ENCODE data around the gene BRME1.
"Not testable (repeated sequence)": the region's sequence is repeated elsewhere in the genome, so short reads cannot be mapped to it uniquely, and the experiment has no call there.

BRME1 gene

DNA sequence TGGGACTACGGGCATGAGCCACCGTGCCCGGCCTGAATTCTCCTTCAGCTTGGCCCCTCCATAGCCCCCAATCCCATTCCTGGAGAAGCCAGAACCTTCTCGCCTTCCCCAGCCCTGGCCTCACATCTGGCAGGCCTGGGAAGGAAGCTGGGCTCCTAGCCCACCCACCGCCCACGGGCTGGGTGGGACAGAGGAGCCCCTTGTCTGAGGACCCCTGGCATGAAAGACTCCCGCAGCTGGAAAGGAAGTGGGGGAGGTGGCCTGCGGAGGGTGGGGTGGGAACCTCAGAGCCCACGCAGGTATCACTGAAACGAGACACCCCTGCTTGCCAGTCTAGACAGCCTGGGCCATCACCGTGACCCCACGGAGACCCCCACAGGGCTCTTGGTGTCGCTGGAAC is 36.6 kb downstream of the BRME1 start:
- no peak for DNase-seq

DNA sequence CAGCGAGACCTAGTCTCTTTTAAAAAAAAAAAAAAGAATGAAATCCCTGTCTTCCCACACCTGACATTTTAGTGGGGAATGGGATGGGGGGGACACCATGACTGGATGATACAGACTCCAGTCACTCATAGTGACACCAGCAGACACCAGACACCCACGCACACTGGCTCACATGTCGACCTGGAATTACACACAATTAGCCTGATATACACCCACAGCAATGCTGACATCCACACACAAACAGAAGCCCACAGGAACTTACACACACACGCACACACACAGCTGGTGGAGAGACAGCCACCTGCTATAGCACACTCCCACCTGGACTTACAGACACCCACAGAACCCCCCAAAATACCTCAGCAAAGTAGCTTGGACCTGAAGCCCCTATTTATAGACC is 37.3 kb downstream of the BRME1 start:
- DNase-seq, result no peak

DNA sequence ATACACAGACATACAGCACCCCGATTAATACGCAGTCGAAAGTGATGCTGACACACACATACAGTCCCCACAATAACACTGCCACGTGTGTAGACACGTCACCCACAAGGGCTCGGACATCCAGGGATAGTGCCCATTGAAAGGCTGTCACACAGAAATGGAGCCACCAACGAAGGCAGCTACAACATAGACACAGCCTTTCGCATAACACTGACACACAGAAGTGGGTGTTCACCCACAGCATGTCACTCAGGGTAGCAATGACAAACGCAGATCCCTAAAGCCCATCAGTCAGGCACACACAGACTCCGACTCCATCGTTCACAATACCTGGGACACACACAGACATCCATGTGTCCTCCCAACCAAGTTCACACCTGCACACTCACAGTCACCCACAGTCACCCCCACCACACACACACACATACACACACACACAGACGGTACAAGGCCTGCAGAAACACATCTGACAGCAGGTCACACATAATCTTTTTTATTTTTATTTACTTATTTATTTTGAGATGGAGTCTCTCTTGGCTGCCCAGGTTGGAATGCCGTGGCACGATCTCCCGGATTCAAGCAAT is 39.4 kb downstream of the BRME1 start:
- DNase-seq, result peak in 10 of 58 donors; percentile 10 to 60 (median 32)

DNA sequence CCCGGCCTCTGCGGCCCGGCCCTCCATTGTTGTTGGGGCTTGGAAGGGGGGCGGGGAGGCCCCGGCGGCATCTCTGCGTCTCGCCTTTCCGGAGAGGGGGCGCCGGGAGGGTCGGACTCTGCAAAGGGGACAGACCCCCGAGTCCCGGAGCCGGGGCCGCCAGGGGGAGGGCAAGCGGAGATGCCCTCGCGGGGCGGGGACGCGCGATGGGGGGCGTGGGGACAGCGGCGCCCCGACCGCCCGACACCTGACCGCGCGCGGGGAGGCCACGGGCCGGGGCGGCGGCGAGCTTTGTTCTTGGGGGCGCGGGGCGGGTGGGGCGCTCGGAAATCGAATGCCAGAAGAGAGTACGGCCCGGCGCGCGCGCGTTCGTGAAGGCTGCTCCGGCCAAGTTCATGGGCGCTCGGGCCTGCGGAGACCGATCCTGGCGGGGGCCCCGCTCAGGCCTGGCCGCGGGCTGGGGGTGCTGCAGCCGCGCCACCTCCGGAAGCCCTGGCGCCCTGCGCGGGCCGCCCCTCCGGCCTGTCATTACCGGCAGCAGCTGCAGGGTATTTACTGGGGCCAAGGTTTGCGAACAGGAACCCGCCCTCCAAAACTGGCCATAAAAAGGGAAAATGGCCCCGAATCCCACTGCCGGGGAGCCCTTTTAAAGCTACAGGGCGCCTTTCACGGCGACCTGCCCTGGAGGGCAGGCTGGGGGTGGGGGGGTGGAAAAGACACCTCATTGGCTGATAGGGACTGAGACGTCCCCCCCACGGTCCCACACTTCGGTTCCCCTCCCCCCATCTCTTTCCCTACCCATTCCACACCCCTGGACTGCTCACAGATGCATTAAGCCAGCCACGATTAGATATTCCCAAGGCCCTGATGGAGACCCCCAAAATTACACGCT is 40.1 kb downstream of the BRME1 start:
- peak in 11 of 58 donors; percentile 5 to 60 (median 41) for DNase-seq

DNA sequence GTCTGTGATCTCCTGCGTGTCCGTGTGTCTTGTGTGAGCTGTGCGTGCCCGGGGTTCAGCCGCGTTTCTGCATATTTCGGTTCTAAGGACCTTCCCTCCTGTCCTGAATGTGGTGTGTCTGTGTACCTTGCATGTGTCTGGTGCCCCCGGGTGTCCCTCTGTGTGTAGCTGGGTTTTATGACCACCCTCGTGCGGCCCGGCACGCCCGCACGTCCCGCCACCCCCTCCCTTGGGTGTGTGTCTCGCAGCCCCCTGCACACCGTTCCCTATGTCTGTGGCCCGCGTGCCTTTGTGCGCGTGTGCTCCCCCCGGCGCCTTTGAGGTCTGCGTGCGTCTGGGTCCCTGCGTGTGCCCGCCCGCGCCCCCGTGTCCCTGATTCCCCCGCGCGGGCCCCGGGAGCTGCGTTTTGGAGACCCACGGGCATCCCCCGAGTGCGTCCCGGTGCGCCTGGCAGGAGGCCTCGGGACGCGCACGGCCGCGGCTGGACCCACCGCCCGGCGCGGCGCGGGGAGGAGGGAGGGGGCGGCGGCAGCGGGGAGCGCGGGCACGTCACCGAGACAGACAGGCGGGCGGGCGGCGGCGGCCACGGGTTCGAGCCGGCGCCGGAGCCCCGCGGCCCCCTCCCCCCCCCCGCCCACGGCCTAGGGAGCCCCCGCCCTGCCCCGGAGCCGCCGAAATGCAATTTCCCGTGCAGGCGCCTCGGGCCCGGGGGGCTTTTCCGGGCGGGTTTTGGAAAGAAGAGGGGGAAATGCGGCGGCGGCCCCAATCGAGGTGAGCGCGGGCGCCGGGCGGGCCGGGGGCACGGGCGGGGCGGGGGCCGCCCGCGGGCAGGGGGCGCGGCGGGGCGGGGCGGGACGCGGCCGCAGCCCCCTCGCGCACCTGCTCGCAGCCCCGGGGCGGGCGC is 41.0 kb downstream of the BRME1 start:
- DNase-seq, result no peak

DNA sequence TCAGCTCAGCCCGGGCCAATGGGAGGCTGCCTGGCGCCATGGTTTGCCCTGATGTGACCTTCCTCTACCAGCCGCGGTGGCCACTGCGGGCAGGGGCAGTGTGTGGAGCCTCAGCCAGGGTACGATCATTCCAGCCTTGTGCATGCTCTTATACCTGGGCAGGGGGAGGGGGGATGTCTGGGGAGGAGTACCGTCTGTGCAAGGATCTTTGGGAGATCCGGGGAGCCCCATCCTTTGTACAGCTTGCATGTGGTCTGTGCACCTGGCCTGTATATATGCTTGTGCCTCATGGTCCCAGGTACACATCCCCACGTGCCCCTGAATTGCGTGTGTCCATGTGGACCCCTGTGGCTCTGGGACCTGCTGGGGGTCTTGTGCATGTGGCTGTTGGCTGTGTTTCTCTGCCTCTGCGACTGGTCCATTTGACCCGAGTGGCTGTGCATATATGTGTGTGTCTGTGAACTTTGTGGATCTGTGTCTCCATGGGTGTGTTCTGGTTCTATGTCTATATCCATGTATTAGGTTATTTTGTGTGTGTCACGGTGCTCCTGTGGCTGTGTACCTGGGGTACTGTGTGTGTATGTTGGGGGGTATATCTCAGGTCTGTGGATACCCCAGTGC is 41.8 kb downstream of the BRME1 start:
- DNase-seq, result peak in 2 of 58 donors; percentile 9 to 39

DNA sequence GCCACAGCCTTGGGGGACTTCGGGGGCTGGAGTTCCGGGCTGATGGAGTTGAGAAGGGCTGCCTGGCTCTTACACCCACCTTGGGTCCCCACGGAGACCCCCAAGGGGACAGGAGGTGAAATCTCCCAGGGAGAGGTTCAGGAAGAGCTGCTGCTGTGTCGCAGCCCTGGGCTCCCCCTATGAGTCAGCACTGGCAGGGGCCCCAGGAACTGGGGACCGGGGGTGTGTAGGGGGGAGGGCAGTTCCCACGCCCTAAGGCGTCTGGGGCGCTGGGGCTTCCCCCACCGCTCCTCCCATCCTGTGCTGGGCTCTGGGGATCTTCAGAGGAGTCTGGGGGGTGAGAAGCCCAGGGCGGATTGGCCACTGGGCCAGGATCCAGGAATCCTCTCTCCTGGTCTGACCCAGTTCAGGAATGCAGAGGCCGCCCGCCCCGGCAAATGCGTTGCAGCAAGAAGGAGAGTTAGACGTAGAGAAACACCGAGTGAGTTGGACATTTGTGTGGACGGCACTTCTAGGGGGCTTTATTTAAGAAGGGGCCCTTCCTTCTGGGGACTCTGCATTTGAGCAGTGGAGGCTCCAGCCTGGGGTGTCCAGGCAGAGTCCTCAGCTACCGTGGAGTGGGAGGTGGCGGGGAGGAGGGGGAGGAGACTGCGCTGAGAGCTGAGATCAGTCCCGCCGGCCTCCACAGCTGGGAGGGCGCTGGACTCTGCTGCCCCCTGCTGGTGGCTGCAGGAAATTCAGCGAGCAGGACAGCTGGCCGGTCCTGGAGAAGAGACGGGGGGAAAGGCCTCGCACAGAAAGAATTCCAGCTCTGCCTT is 44.0 kb downstream of the BRME1 start:
- DNase-seq, result peak; percentile 42 to 93 (median 85)

DNA sequence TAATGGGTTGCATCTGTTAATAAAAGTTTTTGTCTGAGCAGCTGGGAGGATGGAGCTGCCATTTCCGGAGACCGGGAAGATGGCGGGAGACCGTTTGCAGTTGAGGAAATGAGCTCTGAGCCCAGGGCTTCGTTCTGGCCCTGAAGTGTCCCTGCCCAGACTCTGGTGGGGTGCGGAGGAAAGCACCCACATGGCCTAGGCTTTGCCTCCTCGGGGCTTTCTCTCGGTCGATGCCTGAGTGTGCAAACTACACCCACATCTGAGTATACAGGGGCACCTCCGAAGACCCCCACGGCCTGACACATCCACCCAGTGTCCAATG is 44.6 kb downstream of the BRME1 start:
- DNase-seq, result no peak

DNA sequence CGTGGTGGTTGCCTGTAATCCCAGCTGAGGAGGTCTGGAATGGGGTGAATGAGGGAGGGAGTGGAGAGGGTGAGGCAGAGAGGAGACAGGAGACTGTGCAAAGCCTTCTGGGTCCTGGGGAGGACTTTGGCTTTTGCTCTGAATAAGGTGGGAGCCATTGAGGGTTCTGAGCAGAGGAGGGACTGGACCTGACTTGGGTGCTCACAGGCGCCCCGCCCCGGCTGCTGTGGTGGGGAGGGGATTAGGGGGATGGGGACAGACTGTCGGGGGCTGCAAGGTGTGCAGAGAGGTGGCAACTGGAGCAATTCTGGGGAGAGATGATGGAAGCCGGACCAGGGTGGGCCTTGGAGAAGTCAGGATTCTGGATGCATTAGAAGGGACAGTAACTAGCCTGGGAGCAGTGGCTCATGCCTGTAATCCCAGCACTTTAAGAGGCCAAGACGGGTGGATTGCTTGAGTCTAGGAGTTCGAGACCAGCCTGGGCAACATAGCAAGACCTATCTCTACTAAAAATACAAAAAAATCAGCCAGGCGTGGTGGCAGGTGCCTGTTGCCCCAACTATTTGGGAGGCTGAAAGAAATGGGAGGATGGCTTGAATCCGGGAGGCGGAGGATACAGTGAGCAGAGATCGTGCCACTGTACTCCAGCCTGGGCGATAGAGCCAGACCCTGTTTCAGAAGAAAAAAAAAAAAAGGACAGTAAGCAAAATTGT is 45.1 kb downstream of the BRME1 start:
- no peak for DNase-seq

DNA sequence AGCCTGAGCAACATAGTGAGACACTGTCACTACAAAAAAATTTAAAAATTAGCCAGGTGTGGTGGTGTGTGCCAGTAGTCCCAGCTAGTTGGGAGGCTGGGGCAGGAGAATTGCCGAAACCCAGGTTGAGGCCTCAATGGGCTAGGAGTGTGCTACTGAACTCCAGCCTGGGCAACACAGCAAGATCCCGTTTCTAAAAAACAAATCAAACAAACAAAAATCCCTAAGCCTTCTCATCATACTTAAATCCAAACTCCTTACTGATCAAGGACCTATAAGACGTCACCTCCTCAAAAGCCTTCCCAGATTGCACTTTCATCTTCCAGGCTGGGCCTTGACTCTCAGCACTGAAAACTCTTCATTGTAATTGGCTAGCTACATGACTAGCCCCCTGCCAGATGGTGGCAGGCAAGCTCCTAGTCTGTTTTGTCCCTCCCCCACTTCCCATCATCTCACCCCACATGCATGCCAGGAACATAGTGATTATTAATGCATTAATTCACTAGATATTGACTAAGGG is 46.5 kb downstream of the BRME1 start:
- DNase-seq, result no peak

DNA sequence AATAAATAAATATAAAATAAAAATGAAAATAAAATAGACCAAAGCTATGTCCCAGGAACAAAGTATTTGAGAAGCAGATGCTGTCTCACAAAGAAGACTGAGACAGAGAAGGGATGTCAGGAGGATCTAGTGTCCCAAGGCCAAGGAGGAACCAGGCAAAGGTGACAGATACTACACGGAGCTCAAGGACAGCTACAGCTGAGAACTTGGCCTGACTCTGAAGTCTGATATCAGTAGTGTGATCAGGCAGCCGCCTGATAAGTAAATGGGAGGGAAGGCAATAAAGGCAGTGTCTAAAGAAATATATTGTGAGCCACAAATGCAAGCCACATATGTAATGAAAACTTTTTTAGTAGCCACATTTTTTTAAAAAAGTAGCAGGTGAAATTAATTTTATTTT is 49.4 kb downstream of the BRME1 start:
- DNase-seq, result no peak

DNA sequence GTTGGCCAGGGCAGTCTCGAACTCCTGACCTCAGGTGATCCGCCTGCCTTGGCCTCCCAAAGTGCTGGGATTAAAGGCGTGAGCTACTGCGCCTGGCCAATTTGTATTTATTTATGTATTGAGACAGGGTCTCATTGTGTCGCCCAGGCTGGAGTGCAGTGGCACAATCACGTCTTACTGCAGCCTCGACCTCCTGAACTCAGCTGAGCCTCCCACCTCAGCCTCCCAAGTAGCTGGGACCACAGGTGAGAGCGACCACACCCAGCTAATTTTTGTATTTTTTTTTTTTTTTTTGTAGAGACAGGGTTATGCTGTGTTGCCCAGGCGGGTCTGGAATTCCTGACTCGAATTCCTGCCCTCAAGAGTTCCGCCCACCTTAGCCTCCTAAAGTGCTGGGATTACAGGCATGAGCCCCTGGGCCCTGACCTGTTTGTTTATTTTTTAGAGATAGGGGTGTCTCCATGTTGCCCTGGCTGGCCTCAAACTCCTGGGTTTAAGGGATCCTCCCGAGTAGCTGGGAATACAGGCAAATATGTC is 53.7 kb downstream of the BRME1 start:
- not testable (repeated sequence) for DNase-seq

DNA sequence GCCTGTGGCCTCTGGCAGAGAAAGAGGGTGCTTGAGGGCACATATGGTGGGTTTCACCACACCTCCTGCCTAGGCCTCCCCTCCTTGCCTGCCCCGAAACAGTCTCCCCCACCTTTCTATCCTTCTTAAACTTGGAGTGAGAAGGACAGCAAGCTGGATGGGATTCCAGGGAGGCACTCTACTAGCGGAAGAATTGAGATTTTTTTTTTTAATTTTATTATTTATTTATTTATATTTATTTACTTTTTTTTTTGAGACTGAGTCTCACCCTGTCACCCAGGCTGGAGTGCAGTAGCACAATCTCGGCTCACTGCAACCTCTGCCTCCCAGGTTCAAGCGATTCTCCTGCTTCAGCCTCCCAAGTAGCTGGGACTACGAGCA is 54.2 kb downstream of the BRME1 start:
- not testable (repeated sequence) for DNase-seq

DNA sequence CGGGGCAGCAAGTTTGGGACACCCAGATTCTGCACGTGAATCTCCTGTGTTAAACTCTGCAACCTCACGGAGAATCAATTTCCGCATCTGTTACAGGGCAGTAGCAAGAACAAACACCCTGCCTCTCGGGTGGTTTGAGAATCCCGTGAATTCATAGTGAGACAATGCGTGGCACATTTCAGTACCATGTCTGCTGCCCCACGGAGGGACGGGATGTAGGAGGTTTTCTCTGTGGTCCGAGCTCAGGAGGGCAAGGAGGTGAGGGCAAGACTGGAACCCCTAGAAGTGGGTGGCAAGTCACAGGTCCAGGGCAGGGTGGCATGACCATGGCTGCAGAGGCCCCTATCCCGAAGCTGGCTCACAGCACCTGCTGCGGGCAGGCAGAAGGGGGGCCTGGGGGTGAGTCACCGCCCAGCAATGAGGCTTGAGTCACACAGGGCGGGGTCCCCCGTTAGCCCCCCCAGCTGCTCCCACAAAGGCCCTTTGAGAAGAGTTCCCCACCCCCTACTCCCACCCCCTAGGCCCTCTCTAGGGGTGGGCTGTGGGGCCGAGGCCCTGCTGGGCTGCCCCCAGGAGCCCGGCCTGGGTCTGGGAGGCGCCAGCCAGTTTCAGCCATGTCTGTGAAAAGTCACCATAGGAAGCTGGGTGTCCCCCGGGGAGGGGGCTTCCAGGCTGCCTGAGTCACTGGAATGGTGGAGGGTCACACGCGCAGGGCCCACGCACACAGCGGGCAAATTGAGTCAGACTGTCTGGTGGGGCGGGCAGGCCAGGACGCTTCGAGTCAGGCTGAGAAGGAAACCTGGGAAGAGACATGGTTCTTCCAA is 54.8 kb downstream of the BRME1 start:
- peak in 39 of 58 donors; percentile 11 to 90 (median 46) for DNase-seq

DNA sequence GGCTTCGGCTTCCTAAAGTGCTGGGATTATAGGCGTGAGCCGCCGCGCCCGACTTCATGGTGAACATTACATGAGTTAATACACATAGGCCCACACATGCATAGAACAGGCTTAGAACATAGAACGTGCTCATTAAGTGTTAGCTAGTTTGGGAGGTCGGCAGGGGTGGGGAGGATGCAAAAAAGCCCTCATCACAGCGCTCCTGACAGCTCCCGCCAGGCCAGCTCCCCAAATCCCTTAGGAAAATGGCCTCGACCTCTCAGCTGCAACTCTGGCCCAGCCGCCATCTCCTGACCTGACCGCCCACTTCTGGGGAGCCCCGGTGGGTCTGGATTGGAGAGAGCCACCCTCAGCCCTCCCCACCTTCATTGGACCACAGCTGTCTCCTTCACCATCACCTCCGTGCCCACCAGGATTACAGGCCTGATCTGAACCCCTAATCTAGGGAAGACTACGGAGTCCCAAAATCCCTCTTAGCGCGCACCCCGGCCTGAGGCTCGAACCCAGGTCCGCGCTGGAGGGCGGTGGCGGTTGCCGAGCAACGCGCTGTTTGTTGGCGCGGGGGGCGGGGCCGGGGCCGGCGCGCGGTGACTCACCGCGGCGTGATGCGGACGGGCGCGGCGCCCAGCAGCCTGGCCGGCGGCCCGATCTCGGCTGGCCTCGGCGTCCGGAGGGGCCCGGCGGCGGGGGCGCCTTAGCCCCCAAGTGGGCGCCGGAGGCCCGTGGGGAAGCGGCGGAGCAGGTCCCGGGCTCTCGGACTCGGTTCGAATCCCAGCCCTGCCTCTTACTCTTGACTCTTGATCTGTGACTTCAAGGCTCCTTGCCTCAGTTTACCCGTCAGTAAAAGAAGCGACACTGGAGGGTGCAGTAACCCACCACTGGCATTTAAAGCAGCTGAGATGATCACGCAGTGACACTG is 55.7 kb downstream of the BRME1 start:
- DNase-seq, result peak in 52 of 58 donors; percentile 12 to 85 (median 62)

DNA sequence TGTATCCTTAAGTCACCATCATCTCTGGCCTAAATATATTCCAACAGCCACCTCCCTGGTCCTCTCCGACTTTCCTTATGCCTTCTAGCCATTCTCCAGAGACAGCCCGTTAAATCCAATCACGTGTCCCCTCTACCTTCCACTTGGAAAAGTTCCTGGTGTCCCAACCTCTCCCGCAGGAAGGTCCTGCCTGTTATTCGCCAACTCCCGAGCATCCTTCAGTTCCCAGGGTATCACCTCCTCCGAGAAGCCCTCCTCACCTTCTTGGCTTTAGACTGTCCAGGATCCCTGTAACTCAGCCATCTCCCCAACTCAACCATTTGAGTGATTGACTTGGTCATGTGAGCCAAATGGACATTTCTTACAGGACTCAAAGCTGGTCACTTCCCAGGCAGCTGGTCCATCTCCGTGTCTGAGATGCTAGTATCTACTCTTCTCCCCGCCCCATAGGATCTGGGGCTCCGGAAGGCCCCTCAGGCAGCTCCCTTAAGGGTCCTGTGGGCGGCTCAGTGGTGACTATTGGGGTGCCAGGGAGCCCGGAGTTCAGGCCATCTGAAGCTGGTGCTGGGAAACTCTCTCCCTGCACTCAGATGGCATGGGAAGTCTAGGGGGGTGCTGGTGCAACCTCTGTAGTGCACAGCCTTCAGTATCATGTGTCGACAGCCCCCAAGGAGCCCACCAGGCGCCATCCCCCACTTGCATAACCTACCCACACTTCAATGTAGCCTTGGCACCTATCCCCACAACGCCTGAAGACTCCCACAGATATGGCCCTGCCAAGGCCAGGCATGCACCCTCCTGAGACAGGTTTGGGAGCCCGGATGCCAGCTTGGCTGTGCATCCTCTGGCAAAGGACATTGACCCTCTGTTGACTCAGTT is 56.9 kb downstream of the BRME1 start:
- DNase-seq, result no peak

Data from anterior cingulate cortex (tissue), 58 donors.